ENCODE results near the gene PEX7.
A peak's percentile ranks its signal among the peaks of the same experiment; 100 is the strongest.
"Not testable (repeated sequence)": the region's sequence is repeated elsewhere in the genome, so short reads cannot be mapped to it uniquely, and the experiment has no call there.

The PEX7 gene

GRCh38 chr6:136958168-136958567, 135.8 kb downstream of the PEX7 start:
- DNase-seq, result no peak

GRCh38 chr6:136959471-136959891, 137.1 kb downstream of the PEX7 start:
- peak; percentile 83 for DNase-seq

DNA sequence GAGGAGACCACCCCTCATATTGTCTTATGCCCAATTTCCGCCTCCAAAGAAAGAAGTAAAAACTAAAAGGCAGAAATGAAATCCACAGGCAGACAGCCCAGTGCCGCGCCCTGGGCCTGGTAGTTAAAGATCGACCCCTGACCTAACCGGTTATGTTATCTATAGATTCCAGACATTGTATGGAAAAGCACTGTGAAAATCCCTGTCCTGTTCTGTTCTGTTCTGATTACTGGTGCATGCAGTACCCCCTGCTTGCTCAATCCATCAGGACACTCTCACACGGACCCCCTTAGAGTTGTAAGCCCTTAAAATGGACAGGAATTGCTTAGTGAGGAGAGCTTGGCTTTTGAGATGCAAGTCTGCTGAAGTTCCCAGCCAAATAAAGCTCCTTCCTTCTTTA, 137.5 kb downstream of the PEX7 start:
- DNase-seq, result not testable (repeated sequence)

- DNase-seq, result no peak
Measured at GRCh38 chr6:136960781-136961180, 138.4 kb downstream of the PEX7 start.

DNA sequence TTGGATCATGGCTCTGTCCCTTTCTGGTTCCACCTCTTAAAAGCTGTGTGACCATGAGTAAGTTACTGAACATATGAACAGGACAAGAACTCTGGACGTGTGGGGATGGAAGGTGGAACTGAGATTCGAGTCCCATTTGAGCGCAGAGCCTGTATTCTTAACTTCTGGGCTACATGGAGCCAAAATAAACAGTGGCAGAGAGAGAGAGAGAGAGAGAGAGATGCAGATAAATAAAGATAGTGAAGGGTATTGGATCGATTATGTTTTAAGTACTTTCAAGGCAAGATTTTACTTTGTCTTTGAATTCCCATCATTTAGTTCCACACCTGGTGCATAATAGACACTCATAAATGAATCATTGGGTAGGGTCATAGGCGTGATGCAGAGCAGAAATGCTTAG, 139.5 kb downstream of the PEX7 start:
- DNase-seq, result no peak

DNA sequence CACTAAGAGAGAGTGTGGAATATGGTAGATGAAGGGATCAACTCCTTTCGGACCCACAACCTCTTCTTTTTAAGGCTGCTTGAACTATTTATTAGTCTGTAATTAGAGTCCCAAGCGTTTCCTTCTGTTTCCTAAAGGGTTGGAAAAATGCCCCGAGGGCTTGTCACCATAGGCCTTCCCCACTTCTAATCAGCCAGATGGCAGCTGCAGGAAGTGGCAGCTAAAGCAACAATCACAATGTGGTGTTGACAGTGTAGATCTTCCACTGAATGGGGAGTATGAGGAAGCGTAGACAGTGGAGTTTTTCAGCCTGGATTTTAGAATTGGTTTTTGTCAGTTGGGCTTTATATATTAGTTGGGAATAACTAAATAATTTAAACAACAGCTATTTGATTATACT, 140.3 kb downstream of the PEX7 start:
- DNase-seq, result peak; percentile 83

GRCh38 chr6:136963259-136963658, 140.9 kb downstream of the PEX7 start:
- no peak for DNase-seq

All from islet precursor cell (in vitro differentiated cells).